Transverse colon (tissue), 4 donors: Measurements from ENCODE around the gene MRTO4. TPM values are rescaled to one million over a fixed set of nuclear protein-coding genes. Genes with fewer than 3 reads are reported as not detected.
A peak's percentile ranks its signal among the peaks of the same experiment; 100 is the strongest.
"Not testable (repeated sequence)": the region's sequence is repeated elsewhere in the genome, so short reads cannot be mapped to it uniquely, and the experiment has no call there.

Experiments used
- DNase-seq: peaks from one replicate; pipeline ENCODE4 v3.0.0-alpha.2; 2019
- H3K27ac ChIP-seq, 4 donors: fragments of 200-600 bp; sonication (generic); 2 replicates each; pipeline ENCODE4 v1.5.1; 2016 to 2018; ENCODE audit warnings: inconsistent platforms in 4 of 4
- H3K27me3 ChIP-seq: fragments of 200-600 bp; sonication (generic); 2 replicates; pipeline ENCODE4 v1.5.1; 2017; ENCODE audit warnings: inconsistent platforms
- H3K36me3 ChIP-seq, 4 donors: fragments of 200-600 bp; sonication (generic); 2 replicates each; pipeline ENCODE4 v1.5.1; 2017 to 2019; ENCODE audit warnings: inconsistent platforms in 4 of 4
- H3K4me1 ChIP-seq, 4 donors: fragments of 200-600 bp; sonication (generic); 2 replicates each; pipeline ENCODE4 v1.5.1; 2017 to 2020; ENCODE audit warnings: inconsistent platforms in 4 of 4
- H3K4me3 ChIP-seq, 4 donors: fragments of 200-600 bp; sonication (generic); 1 replicate in 1 of 4; 2 replicates in 3 of 4; pipeline versions ENCODE4 v1.5.1 to v1.6.1; 2017 to 2019; ENCODE audit warnings: inconsistent platforms in 4 of 4
- H3K9me3 ChIP-seq, 2 donors: fragments of 200-600 bp; sonication (generic); 2 replicates each; pipeline ENCODE4 v1.5.1; 2017 to 2019; ENCODE audit warnings: inconsistent platforms in 2 of 2
- CTCF ChIP-seq, 5 experiments: fragments of 200-600 bp in 3 of 5; fragments of 450-650 bp in 2 of 5; sonication (generic) in 3 of 5; IDR thresholded peaks; 1 replicate in 2 of 5; 2 replicates in 3 of 5; pipeline ENCODE4 v1.5.1; 2016 to 2017; ENCODE audit warnings: antibody characterized with exemption in 5 of 5, inconsistent platforms in 3 of 5, mild to moderate bottlenecking in 2 of 5, moderate library complexity in 1 of 5
- EP300 ChIP-seq: sonication (generic); formaldehyde crosslinking; IDR thresholded peaks from one replicate; pipeline ENCODE4 v1.6.1; 2017; ENCODE audit warnings: antibody characterized with exemption, low read depth
- POLR2A ChIP-seq: fragments of 450-650 bp; IDR thresholded peaks from one replicate; pipeline ENCODE4 v1.6.1; 2016; ENCODE audit warnings: antibody characterized with exemption, mild to moderate bottlenecking, moderate library complexity
- POLR2AphosphoS5 ChIP-seq, 3 donors: sonication (generic); formaldehyde crosslinking; IDR thresholded peaks; one replicate each; pipeline ENCODE4 v1.6.1; 2016; ENCODE audit warnings: antibody characterized with exemption in 3 of 3
- WGBS, 2 donors: methylation state at CpG; one replicate each; pipeline ENCODE4 v1.1.5; 2018; ENCODE audit warnings: low coverage in 1 of 2; 5-methylcytosine and 5-hydroxymethylcytosine counted together
- in situ Hi-C, 4 donors: fragments of 200-750 bp; cut with MboI; loops; one replicate each; pipeline versions ENCODE4 v1.15.0 to v1.15.1; 2017; ENCODE audit warnings: low sequenced_read_pairs in 3 of 4, low pct_ligation_motif_present in 1 of 4, low pct_unique_long_range_greater_than_20kb in 1 of 4
- intact Hi-C: fragments of 100-400 bp; cut with DNase I; formaldehyde crosslinking; loops from one replicate; pipeline ENCODE4 v1.15.1; 2023; ENCODE audit warnings: low total_unique reads
- total RNA-seq, 4 donors: library from RNA; depleted of rRNA; stranded (reverse); fragments of >200 nt; gene quantifications; one replicate each; pipeline ENCODE4 v1.1.0, GENCODE V29; 2016

Gene MRTO4
- total RNA-seq, 4 donors from 2014 or later = 4.9 to 10.8 (median 8.7) TPM

DNA sequence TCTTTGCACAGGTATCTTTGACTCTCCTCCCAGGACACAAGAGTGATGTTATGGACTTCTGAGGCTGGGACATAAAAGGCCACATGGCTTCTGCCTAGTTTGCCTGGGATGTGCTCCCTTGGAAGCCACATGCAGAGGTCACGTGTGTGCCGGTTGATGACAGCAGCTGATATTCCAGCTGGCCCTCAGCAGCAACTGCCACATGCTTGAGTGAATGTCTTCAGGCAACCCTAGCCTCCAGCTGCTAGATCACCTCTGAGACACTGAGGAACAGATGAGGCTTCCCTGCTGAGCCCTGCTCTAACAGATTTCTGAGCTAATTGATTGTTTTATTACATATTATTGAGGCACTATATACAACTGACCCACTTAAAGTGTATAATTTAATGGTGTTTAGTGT lies 48.6 kb downstream of the MRTO4 start:
- Histone ChIP-seq H3K27ac (no peak overlapping the region), H3K4me1 (no peaks in the 10 kb centered on the region), H3K4me3 (no peak overlapping the region), H3K36me3 (peaks cover 0 to 25% (median 11%) of the 10 kb centered on the region in 4 donors), H3K9me3 (peaks cover 0 to under 1% of the 10 kb centered on the region in 2 donors), H3K27me3 (no peaks in the 10 kb centered on the region)
- DNase-seq = no peak
- no peak for TF ChIP-seq POLR2AphosphoS5 (IDR thresholded peaks at IDR 0.05)
- no peak for TF ChIP-seq CTCF (IDR thresholded peaks at IDR 0.05)
- no peak for TF ChIP-seq POLR2A
- TF ChIP-seq EP300 = no peak
- WGBS, 2 donors = 81% methylated on average over 2 of the region's 2 CpGs; no CpG with 5 or more reads in 1 of the 2 donors
- in situ Hi-C loops (no loop called here), intact Hi-C loops (no loop called here)

DNA sequence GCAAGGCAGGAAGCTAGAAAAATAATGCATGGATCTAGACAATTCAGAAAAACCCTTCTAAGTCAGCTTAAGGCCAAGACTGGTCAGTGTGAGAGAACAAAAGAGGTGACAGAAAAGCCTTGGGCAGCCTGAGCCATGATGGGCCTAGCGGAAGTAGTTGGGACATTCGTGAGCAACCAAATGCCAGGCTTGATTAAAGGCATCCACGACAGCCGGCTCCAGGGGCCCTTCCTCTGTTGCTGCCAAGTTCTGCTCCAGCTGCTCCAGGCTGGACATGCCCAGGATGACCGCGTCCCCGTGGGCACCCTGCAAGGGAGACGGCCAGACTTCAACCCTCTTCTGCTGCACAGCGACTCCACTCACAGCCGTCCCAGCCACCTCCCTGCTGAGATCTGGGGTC lies 52.5 kb downstream of the MRTO4 start:
- DNase-seq, H3K4me3 ChIP-seq, H3K27ac ChIP-seq, H3K9me3 ChIP-seq, intact Hi-C loops, in situ Hi-C loops, H3K27me3 ChIP-seq: not testable (repeated sequence)
- H3K36me3 ChIP-seq = peaks cover 0 to 39% (median 15%) of the 10 kb centered on the region in 4 donors
- 93% methylated on average over 10 of the region's 10 CpGs; no CpG with 5 or more reads in 1 of the 2 donors for WGBS, 2 donors
- H3K4me1 ChIP-seq = peaks cover 0 to 19% (median 17%) of the 10 kb centered on the region in 4 donors

DNA sequence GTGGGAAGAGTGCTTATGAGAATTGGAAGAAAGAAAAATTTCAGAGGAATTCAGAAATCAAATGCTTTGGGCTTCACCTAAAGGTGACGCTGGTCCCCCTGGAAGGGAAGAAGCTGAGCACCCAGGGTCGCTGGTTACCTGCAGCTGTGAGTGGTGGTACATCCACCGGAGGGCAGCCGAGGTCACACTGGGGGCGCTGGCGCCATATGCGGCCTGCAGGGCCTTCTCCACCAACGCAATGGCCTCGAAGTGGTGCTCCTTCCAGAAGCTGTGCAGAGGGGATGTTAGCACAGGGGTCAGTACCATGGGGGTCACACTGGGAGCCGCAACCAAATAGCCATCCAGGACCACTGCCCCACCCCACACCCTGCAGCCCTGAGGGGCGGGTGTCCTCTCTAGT lies 54.3 kb downstream of the MRTO4 start:
- TF ChIP-seq POLR2AphosphoS5 (IDR thresholded peaks at IDR 0.05) (no peak), POLR2A (no peak), CTCF (IDR thresholded peaks at IDR 0.05) (no peak), EP300 (no peak)
- intact Hi-C loops = no loop called here
- Histone ChIP-seq H3K36me3 (peaks cover 0 to 39% (median 15%) of the 10 kb centered on the region in 4 donors), H3K4me1 (peaks cover 4 to 28% (median 25%) of the 10 kb centered on the region in 4 donors), H3K27ac (no peak overlapping the region), H3K4me3 (no peak overlapping the region), H3K27me3 (no peaks in the 10 kb centered on the region), H3K9me3 (no peaks in the 10 kb centered on the region)
- in situ Hi-C loops = no loop called here
- WGBS, 2 donors = 86 to 96% methylated on average over 1 to 11 of the region's 11 CpGs
- DNase-seq = no peak

GRCh38 chr1:19306941-19307340 lies 55.3 kb downstream of the MRTO4 start:
- H3K4me3 ChIP-seq = no peak overlapping the region
- no peaks in the 10 kb centered on the region for H3K9me3 ChIP-seq
- peaks cover 7 to 33% (median 31%) of the 10 kb centered on the region in 4 donors for H3K4me1 ChIP-seq
- intact Hi-C loops = no loop called here
- DNase-seq = no peak
- in situ Hi-C loops = no loop called here
- peak overlapping the region in 2 of 4 donors; percentile 71 to 74 for H3K27ac ChIP-seq
- 97% methylated on average over 6 of the region's 6 CpGs; no CpG with 5 or more reads in 1 of the 2 donors for WGBS, 2 donors
- TF ChIP-seq EP300 (no peak), POLR2A (no peak), CTCF (IDR thresholded peaks at IDR 0.05) (no peak), POLR2AphosphoS5 (IDR thresholded peaks at IDR 0.05) (no peak)
- H3K27me3 ChIP-seq = no peaks in the 10 kb centered on the region
- peaks cover 0 to 39% (median 15%) of the 10 kb centered on the region in 4 donors for H3K36me3 ChIP-seq
